Ishikawa (cell line): ENCODE data around the gene NR1H2.

Experiments
- CEBPB ChIP-seq: IDR thresholded peaks from 2 replicates; pipeline ENCODE4 v1.6.1; 2012
- CREB1 ChIP-seq: IDR thresholded peaks from 2 replicates; pipeline ENCODE4 v1.6.1; 2012; ENCODE audit warnings: low read depth
- EGR1 ChIP-seq: IDR thresholded peaks from 2 replicates; pipeline ENCODE4 v1.6.1; 2012
- EP300 ChIP-seq: IDR thresholded peaks from 2 replicates; pipeline ENCODE4 v1.6.1; 2012; ENCODE audit warnings: borderline replicate concordance
- FOXM1 ChIP-seq: IDR thresholded peaks from 2 replicates; pipeline ENCODE4 v1.6.1; 2012; ENCODE audit warnings: low read depth, borderline replicate concordance
- NFIC ChIP-seq: IDR thresholded peaks from 2 replicates; pipeline ENCODE4 v1.6.1; 2012
- RAD21 ChIP-seq: IDR thresholded peaks from 2 replicates; pipeline ENCODE4 v1.6.1; 2012; ENCODE audit warnings: low read depth
- TAF1 ChIP-seq: IDR thresholded peaks from 2 replicates; pipeline ENCODE4 v1.6.1; 2012; ENCODE audit warnings: low read depth, mild to moderate bottlenecking
- TCF12 ChIP-seq: IDR thresholded peaks from 2 replicates; pipeline ENCODE4 v1.6.1; 2012; ENCODE audit warnings: low read depth
- TEAD4 ChIP-seq: IDR thresholded peaks from 2 replicates; pipeline ENCODE4 v1.6.1; 2012
- YY1 ChIP-seq: IDR thresholded peaks from 2 replicates; pipeline ENCODE4 v1.6.1; 2012; ENCODE audit warnings: low read depth
- ZBTB7A ChIP-seq: IDR thresholded peaks from 2 replicates; pipeline ENCODE4 v1.6.1; 2012; ENCODE audit warnings: low read depth
- TF ChIP-seq, protein P1 (sequence below): IDR thresholded peaks from 2 replicates; pipeline ENCODE4 v1.6.1; 2012
- TF ChIP-seq, protein P2 (sequence below): IDR thresholded peaks from 2 replicates; pipeline ENCODE4 v1.6.1; 2012
- TF ChIP-seq, protein P3 (sequence below): IDR thresholded peaks from 2 replicates; pipeline ENCODE4 v1.6.1; 2012; ENCODE audit warnings: low read depth, mild to moderate bottlenecking

The NR1H2 gene

GRCh38 chr19:50329146-50329925 lies 46.9 kb upstream of the NR1H2 start, which contains the start of gene KCNC3:
Gene KCNC3 (minus strand): TSS chr19:50329377. CDS start chr19:50329082, 295 bp downstream.
- TF ChIP-seq TCF12 (0 out of 2 replicates have a peak, but pooled peaks have one; percentile 18), ZBTB7A (0 out of 2 replicates have a peak, but pooled peaks have one; percentile 20)
- TF ChIP-seq, protein P1, sequence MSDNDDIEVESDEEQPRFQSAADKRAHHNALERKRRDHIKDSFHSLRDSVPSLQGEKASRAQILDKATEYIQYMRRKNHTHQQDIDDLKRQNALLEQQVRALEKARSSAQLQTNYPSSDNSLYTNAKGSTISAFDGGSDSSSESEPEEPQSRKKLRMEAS: peak; percentile 59
- TF ChIP-seq, protein P2, sequence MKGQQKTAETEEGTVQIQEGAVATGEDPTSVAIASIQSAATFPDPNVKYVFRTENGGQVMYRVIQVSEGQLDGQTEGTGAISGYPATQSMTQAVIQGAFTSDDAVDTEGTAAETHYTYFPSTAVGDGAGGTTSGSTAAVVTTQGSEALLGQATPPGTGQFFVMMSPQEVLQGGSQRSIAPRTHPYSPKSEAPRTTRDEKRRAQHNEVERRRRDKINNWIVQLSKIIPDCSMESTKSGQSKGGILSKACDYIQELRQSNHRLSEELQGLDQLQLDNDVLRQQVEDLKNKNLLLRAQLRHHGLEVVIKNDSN: no peak

- TF ChIP-seq, protein P1: no peak
- TF ChIP-seq FOXM1 (no peak), ZBTB7A (peak; percentile 87)
- TF ChIP-seq, protein P2: no peak
These were observed 45.7 kb upstream of the NR1H2 start for GRCh38 chr19:50330365-50331078.

DNA sequence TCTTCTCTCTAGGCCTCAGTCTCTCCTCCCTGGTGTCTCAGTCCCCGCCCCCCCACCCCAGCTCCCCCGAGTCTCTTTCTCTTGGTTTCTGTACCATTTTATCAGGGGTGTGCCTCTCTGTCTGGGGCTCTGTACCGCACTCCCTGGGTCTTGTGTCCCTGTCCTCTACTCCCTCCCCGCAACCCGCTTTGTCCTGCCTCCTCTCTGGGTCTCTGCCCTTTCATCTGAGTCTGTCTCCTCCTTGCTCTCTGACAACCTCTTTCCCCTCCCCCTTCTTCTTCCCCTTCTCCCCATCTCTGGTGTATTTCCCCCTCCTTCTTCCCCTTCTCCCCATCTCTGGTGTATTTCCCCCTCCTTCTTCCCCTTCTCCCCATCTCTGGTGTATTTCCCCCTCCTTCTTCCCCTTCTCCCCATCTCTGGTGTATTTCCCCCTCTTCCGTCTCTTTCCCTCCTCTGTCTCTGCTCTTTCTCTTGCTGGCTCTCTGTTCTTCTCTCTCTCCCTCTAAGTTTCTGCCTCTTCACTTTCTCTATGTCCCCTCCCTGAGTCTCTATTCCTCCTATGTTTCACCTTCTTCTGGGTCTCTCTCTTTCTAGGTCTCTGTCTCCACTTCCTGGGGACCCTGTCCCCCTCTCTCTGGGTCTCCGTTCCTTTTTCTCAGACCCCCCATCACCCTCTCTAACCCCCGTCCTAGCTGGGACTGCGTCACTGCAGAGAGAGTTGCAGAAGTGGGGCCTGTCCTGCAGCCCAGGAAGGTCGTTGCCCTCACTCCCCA lies 44.9 kb upstream of the NR1H2 start:
- no peak for TF ChIP-seq TCF12
- TF ChIP-seq, protein P1: no peak
- TF ChIP-seq, protein P3, sequence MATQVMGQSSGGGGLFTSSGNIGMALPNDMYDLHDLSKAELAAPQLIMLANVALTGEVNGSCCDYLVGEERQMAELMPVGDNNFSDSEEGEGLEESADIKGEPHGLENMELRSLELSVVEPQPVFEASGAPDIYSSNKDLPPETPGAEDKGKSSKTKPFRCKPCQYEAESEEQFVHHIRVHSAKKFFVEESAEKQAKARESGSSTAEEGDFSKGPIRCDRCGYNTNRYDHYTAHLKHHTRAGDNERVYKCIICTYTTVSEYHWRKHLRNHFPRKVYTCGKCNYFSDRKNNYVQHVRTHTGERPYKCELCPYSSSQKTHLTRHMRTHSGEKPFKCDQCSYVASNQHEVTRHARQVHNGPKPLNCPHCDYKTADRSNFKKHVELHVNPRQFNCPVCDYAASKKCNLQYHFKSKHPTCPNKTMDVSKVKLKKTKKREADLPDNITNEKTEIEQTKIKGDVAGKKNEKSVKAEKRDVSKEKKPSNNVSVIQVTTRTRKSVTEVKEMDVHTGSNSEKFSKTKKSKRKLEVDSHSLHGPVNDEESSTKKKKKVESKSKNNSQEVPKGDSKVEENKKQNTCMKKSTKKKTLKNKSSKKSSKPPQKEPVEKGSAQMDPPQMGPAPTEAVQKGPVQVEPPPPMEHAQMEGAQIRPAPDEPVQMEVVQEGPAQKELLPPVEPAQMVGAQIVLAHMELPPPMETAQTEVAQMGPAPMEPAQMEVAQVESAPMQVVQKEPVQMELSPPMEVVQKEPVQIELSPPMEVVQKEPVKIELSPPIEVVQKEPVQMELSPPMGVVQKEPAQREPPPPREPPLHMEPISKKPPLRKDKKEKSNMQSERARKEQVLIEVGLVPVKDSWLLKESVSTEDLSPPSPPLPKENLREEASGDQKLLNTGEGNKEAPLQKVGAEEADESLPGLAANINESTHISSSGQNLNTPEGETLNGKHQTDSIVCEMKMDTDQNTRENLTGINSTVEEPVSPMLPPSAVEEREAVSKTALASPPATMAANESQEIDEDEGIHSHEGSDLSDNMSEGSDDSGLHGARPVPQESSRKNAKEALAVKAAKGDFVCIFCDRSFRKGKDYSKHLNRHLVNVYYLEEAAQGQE: no peak
- TF ChIP-seq TEAD4: no peak
- TF ChIP-seq NFIC: no peak
- no peak for TF ChIP-seq YY1
- no peak for TF ChIP-seq CREB1
- TF ChIP-seq EP300: no peak
- no peak for TF ChIP-seq EGR1
- TF ChIP-seq RAD21: no peak
- TF ChIP-seq TAF1: no peak
- TF ChIP-seq, protein P2: no peak
- TF ChIP-seq FOXM1: no peak

GRCh38 chr19:50331994-50332243 lies 44.3 kb upstream of the NR1H2 start:
- TF ChIP-seq, protein P1: no peak
- TF ChIP-seq FOXM1: no peak
- no peak for TF ChIP-seq CREB1
- TF ChIP-seq RAD21: no peak
- no peak for TF ChIP-seq TAF1
- no peak for TF ChIP-seq CEBPB
- TF ChIP-seq NFIC: no peak
- 0 out of 2 replicates have a peak, but pooled peaks have one; percentile 26 for TF ChIP-seq ZBTB7A

DNA sequence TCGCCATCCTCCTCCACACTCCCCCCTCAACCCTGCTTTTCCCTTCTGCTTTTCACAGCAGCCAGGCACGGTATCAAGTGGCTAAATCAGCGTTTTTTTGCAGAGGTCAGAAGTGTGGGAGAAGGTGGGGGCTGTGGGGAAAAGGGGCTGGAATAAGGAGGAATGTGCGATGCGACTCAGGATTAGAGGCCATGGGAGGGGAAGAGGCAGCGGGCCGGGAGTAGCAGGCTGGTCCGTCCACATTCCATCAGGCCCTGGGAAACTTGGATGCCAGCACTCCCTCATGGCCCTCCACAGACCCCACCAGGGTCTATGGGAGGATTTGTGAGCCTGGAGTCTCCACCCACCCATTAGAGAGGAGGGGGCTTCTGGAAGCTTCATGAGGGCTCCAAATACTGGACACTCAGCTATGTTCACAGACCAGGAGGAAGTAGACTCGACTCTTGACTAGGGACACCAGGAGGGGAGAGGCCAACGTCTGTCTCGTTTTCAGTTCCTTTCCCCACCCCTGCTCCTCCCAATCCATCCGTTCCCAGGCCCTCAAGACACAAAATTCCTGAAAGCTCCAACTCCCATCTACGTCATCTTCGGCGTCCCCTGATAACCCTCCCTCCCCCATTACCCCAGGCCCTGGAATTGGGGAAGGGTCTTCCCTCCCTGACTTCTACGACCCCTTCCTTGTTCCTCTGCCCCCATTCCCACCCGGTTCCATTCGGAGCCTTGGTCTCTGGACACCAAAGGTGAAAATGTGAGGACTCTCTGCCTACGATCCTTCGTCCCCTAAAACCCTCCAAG lies 43.8 kb upstream of the NR1H2 start:
- TF ChIP-seq EP300 (no peak), NFIC (no peak), TEAD4 (peak; percentile 53; the same call in 1 of the 2 replicates)

DNA sequence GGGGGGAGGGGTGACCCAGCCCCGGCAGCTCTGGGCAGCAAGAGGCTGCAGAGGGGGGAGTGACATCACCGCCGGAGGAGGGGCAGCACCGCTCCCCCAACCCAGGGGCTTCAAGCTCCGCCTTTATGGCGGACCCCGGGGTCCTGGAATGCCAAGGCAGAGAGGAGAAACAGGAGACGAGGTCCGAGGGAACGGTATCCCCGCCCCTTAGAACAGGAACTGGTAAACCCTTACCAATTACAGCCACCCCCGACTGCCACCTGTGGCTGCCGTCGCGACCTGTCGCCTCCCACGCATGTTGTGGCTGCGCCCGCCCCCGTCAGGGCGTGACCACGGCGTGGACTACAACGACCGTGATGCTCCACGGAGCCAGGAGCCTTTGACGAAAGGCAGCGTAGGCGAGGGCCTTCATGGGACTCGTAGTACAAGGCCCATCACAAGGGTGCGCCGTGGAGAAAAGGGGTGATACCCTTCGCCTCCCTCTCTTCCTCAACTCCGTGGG lies 43.0 kb upstream of the NR1H2 start:
- no peak for TF ChIP-seq CEBPB
- 0 out of 2 replicates have a peak, but pooled peaks have one; percentile 60 for TF ChIP-seq CREB1
- TF ChIP-seq TAF1: peak; percentile 31; the same call in 1 of the 2 replicates
- peak; percentile 99 for TF ChIP-seq EGR1
